ENCODE results near the gene PTGR3. TPM values are rescaled to one million over a fixed set of nuclear protein-coding genes. Genes with fewer than 3 reads are reported as not detected.

The PTGR3 gene
- total RNA-seq, 1 experiment from 2014 or later: 1.6 TPM

DNA sequence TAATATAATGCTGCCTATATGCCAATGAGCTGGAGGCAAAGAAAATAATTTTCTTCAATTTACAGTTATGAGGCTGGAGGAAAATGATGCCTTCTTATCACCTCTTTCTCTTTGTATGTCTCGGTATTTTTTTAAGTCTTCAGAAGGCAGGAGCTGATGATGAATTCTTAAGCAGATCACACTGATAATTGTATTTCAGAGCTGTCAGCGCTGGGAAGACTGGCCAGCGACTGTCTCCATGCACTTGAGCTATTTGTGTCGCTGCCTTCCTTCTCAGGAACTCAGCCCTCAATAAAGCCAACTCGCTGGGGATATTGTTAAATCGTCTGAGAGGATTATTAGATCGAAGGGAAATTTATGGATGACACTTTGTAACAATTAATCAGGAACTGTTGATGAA is 40.3 kb downstream of the PTGR3 start:
- H3K36me3 Mint-ChIP-seq (ENCODE audit: insufficient read depth in 1 of 3, low read depth in 3 of 3): no peaks in the 10 kb centered on the region
- H3K18ac ChIP-seq (ENCODE audit: insufficient read length, low read depth, low read length): no peak overlapping the region
- no peaks in the 10 kb centered on the region for H3K23me2 ChIP-seq (ENCODE audit: insufficient read length, low read depth, low read length, poor library complexity, severe bottlenecking)
- no peak overlapping the region for H2AFZ ChIP-seq (ENCODE audit: low read length)
- H2BK15ac ChIP-seq (ENCODE audit: low read depth, low read length): no peak overlapping the region
- H3K23ac ChIP-seq (ENCODE audit: insufficient read length, low read depth, low read length): no peak overlapping the region
- no peaks in the 10 kb centered on the region; the same call in 1 of the 2 replicates for H3K27me3 Mint-ChIP-seq (ENCODE audit: low read depth)
- H3K79me2 ChIP-seq (ENCODE audit: insufficient read depth, low read length): no peaks in the 10 kb centered on the region
- H4K8ac ChIP-seq (replicated peaks; ENCODE audit: insufficient read length, low read depth, low read length): no peak overlapping the region
- no peak overlapping the region for H3K27ac Mint-ChIP-seq
- H3K4me1 ChIP-seq (ENCODE audit: insufficient read depth, low read length): no peaks in the 10 kb centered on the region
- no peaks in the 10 kb centered on the region for H3K79me1 ChIP-seq (ENCODE audit: insufficient read depth, low read depth, low read length, poor library complexity, severe bottlenecking)
- H2BK120ac ChIP-seq (ENCODE audit: low read depth, low read length, poor library complexity, severe bottlenecking): no peak overlapping the region
- H4K5ac ChIP-seq (ENCODE audit: insufficient read length, low read depth, low read length): no peak overlapping the region
- H2BK5ac ChIP-seq (ENCODE audit: insufficient read length, low read length): no peak overlapping the region
- H3K9ac ChIP-seq (ENCODE audit: extremely low read depth, insufficient read length, low read length): no peak overlapping the region
- H3T11ph ChIP-seq (ENCODE audit: low read length): no peak overlapping the region
- no peak overlapping the region for H2AK5ac ChIP-seq (ENCODE audit: insufficient read length, low read length)
- no peak overlapping the region for H3K27ac ChIP-seq (ENCODE audit: insufficient read length, low read depth, low read length)
- no peak for DNase-seq
- no peak for TF ChIP-seq CTCF (conservative IDR thresholded peaks at IDR 0.05)
- no peak overlapping the region for H3K4me2 ChIP-seq (ENCODE audit: insufficient read depth, insufficient read length, low read length)
- H3K4me3 Mint-ChIP-seq: no peak overlapping the region
- no peak overlapping the region for H3K14ac ChIP-seq (ENCODE audit: insufficient read depth, low read length)
- no CpG with 5 or more reads among the region's 7 CpGs for WGBS (ENCODE audit: extremely low coverage, insufficient read length, low lambda C conversion rate)
- no peak overlapping the region for H4K91ac ChIP-seq (ENCODE audit: insufficient read length, low read depth, low read length)
- H3K27me3 ChIP-seq (ENCODE audit: insufficient read depth, low read length): no peaks in the 10 kb centered on the region
- no peak overlapping the region for H2BK12ac ChIP-seq (ENCODE audit: insufficient read length, low read depth, low read length)
- no peaks in the 10 kb centered on the region for H3K9me3 Mint-ChIP-seq
- no peak overlapping the region for H2BK20ac ChIP-seq (ENCODE audit: low read depth, low read length, poor library complexity, severe bottlenecking)
- no peaks in the 10 kb centered on the region for H4K20me1 ChIP-seq (ENCODE audit: control insufficient read depth, insufficient read depth, insufficient read length)
- H3K9me3 ChIP-seq (ENCODE audit: control insufficient read depth, low read depth, low read length): no peaks in the 10 kb centered on the region
- peaks cover 11 to 13% of the 10 kb centered on the region in 2 experiments for H3K4me1 Mint-ChIP-seq
- H3K56ac ChIP-seq (ENCODE audit: insufficient read length, low read depth, low read length): no peak overlapping the region
- H3K4ac ChIP-seq (ENCODE audit: low read depth, low read length): no peak overlapping the region
